Measurements from ENCODE around the gene ZNRF1. TPM values are rescaled to one million over a fixed set of nuclear protein-coding genes. Genes with fewer than 3 reads are reported as not detected.

The ZNRF1 gene
- total RNA-seq, 5 donors from 2014 or later (not counting 1 experiment from before 2014, with no cell fraction given) = 5.5 to 7.8 (median 7.5) TPM

DNA sequence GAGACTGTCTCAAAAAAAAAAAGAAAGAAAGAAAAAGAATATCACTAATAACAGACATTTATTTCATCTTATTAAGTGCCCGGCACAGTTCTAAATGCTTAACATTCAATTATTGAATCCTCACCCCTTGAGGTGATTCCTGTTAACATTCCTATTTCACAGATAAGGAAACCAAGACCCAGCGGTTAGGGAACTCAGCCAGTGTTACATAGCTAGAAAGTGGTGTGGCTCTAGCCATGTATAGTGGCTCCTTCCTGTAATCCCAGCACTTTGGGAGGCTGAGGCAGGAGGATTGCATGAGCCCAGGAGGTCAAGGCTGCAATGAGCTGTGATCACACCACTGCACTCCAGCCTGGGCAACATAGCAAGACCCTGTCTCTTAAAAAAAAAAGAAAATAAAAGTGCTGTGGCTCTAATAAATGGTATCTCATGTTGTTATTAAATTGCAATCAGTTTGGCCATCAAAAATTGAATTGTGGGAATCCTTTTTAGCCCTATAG lies 28.1 kb downstream of the ZNRF1 start:
- H3K27me3 ChIP-seq (replicated peaks in 1 of 2; ENCODE audit: control insufficient read depth in 2 of 2, extremely low read depth in 1 of 2, insufficient read depth in 2 of 2, low read length in 1 of 2) = no peaks in the 10 kb centered on the region
- no peak overlapping the region for H3K4me3 Mint-ChIP-seq
- no peaks in the 10 kb centered on the region for H3K27me3 Mint-ChIP-seq
- no peak overlapping the region for H3K4me3 ChIP-seq (ENCODE audit: control insufficient read depth in 1 of 2, extremely low read depth in 1 of 2, low read length in 1 of 2)
- ATAC-seq (replicated peaks in 1 of 4) (no peak), DNase-seq (no peak)
- H3K27ac Mint-ChIP-seq = no peak overlapping the region
- H3K4me1 ChIP-seq (ENCODE audit: control insufficient read depth in 1 of 2, extremely low read depth in 1 of 2, insufficient read depth in 2 of 2, low read length in 2 of 2) = peaks cover 3 to 8% of the 10 kb centered on the region in 2 experiments
- WGBS (ENCODE audit: insufficient coverage) = no CpG with 5 or more reads among the region's 2 CpGs
- H3K9me3 Mint-ChIP-seq = peaks cover 0 to 3% (median under 1%) of the 10 kb centered on the region in 3 donors
- no peaks in the 10 kb centered on the region for H3K36me3 ChIP-seq (ENCODE audit: control insufficient read depth in 2 of 2, extremely low read depth in 1 of 2, insufficient read depth in 1 of 2, low read length in 1 of 2)
- H3K4me1 Mint-ChIP-seq = peaks cover 14 to 18% (median 15%) of the 10 kb centered on the region in 3 donors
- peaks cover 8% of the 10 kb centered on the region for H3K36me3 Mint-ChIP-seq
- CTCF ChIA-PET = no interaction called here
- POLR2A ChIA-PET = interaction anchor here in 1 of 2 donors (0.6 kb wide), 1 partner anchor 64 kb away, joined by 3 read pairs; no protein-coding TSS in a partner anchor
- H3K27ac ChIP-seq (ENCODE audit: low read length) = no peak overlapping the region
- H3K9me3 ChIP-seq = no peaks in the 10 kb centered on the region

GRCh38 chr16:75027520-75028300 lies 28.9 kb downstream of the ZNRF1 start:
- Histone ChIP-seq H3K4me3 (ENCODE audit: control insufficient read depth in 1 of 2, extremely low read depth in 1 of 2, low read length in 1 of 2) (no peak overlapping the region), H3K36me3 (ENCODE audit: control insufficient read depth in 2 of 2, extremely low read depth in 1 of 2, insufficient read depth in 1 of 2, low read length in 1 of 2) (no peaks in the 10 kb centered on the region), H3K9me3 (no peaks in the 10 kb centered on the region), H3K4me1 (ENCODE audit: control insufficient read depth in 1 of 2, extremely low read depth in 1 of 2, insufficient read depth in 2 of 2, low read length in 2 of 2) (peaks cover 3 to 8% of the 10 kb centered on the region in 2 experiments), H3K27ac (ENCODE audit: low read length) (no peak overlapping the region), H3K27me3 (replicated peaks in 1 of 2; ENCODE audit: control insufficient read depth in 2 of 2, extremely low read depth in 1 of 2, insufficient read depth in 2 of 2, low read length in 1 of 2) (no peaks in the 10 kb centered on the region)
- WGBS (ENCODE audit: insufficient coverage) = 100% methylated on average over 3 of the region's 6 CpGs
- Mint-ChIP-seq H3K36me3 (peaks cover 5% of the 10 kb centered on the region), H3K9me3 (peaks cover 0 to 1% (median 0%) of the 10 kb centered on the region in 3 donors), H3K4me3 (no peak overlapping the region), H3K27me3 (no peaks in the 10 kb centered on the region), H3K27ac (no peak overlapping the region), H3K4me1 (peaks cover 14 to 18% (median 15%) of the 10 kb centered on the region in 3 donors)
- ChIA-PET POLR2A (interaction anchor here in 1 of 2 donors (0.6 kb wide), 1 partner anchor 63 kb away, joined by 3 read pairs; no protein-coding TSS in a partner anchor), CTCF (no interaction called here)
- DNase-seq (no peak), ATAC-seq (replicated peaks in 1 of 4) (no peak)

- no peaks in the 10 kb centered on the region for H3K9me3 ChIP-seq
- CTCF ChIA-PET = no interaction called here
- Mint-ChIP-seq H3K36me3 (no peaks in the 10 kb centered on the region), H3K27me3 (no peaks in the 10 kb centered on the region), H3K4me1 (peaks cover 14 to 16% (median 15%) of the 10 kb centered on the region in 3 donors), H3K4me3 (no peak overlapping the region), H3K27ac (no peak overlapping the region), H3K9me3 (no peaks in the 10 kb centered on the region)
- POLR2A ChIA-PET = no interaction called here
- DNase-seq (no peak), ATAC-seq (replicated peaks in 1 of 4) (no peak)
- no peak overlapping the region for H3K4me3 ChIP-seq (ENCODE audit: control insufficient read depth in 1 of 2, extremely low read depth in 1 of 2, low read length in 1 of 2)
- no peaks in the 10 kb centered on the region for H3K36me3 ChIP-seq (ENCODE audit: control insufficient read depth in 2 of 2, extremely low read depth in 1 of 2, insufficient read depth in 1 of 2, low read length in 1 of 2)
- no peaks in the 10 kb centered on the region for H3K27me3 ChIP-seq (replicated peaks in 1 of 2; ENCODE audit: control insufficient read depth in 2 of 2, extremely low read depth in 1 of 2, insufficient read depth in 2 of 2, low read length in 1 of 2)
- 87% methylated on average over 3 of the region's 4 CpGs for WGBS (ENCODE audit: insufficient coverage)
- peaks cover 3 to 8% of the 10 kb centered on the region in 2 experiments for H3K4me1 ChIP-seq (ENCODE audit: control insufficient read depth in 1 of 2, extremely low read depth in 1 of 2, insufficient read depth in 2 of 2, low read length in 2 of 2)
- no peak overlapping the region for H3K27ac ChIP-seq (ENCODE audit: low read length)
Measured at GRCh38 chr16:75028544-75029135, 29.8 kb downstream of the ZNRF1 start.

DNA sequence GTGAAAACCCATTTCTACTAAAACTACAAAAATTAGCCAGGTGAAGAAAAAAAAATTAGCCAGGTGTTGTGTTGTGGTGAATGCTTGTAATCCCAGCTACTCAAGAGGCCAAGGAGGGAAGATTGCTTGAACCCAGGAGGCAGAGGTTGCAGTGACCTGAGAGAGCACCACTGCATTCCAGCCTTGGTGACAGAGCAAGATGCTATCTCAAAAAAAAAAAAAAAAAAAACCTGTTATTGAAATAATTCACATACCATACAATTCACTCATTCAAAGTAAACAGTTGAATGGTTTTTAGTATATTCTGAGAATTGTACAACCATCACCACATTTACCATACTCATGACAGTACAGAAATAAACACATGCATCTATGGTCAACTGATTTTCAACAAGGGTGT lies 31.0 kb downstream of the ZNRF1 start:
- H3K4me1 ChIP-seq (ENCODE audit: control insufficient read depth in 1 of 2, extremely low read depth in 1 of 2, insufficient read depth in 2 of 2, low read length in 2 of 2) = peaks cover 0 to 2% of the 10 kb centered on the region in 2 experiments
- H3K9me3 ChIP-seq = no peaks in the 10 kb centered on the region
- Mint-ChIP-seq H3K4me1 (peaks cover 6% of the 10 kb centered on the region in 3 donors), H3K9me3 (no peaks in the 10 kb centered on the region), H3K4me3 (no peak overlapping the region), H3K36me3 (no peaks in the 10 kb centered on the region), H3K27me3 (no peaks in the 10 kb centered on the region), H3K27ac (no peak overlapping the region)
- H3K36me3 ChIP-seq (ENCODE audit: control insufficient read depth in 2 of 2, extremely low read depth in 1 of 2, insufficient read depth in 1 of 2, low read length in 1 of 2) = no peaks in the 10 kb centered on the region
- ChIA-PET CTCF (no interaction called here), POLR2A (interaction anchor here in 1 of 2 donors (0.6 kb wide), 1 partner anchor 95 kb away, joined by 5 read pairs; no protein-coding TSS in a partner anchor)
- H3K27ac ChIP-seq (ENCODE audit: low read length) = no peak overlapping the region
- DNase-seq (no peak), ATAC-seq (replicated peaks in 1 of 4) (no peak)
- no peaks in the 10 kb centered on the region for H3K27me3 ChIP-seq (replicated peaks in 1 of 2; ENCODE audit: control insufficient read depth in 2 of 2, extremely low read depth in 1 of 2, insufficient read depth in 2 of 2, low read length in 1 of 2)
- no peak overlapping the region for H3K4me3 ChIP-seq (ENCODE audit: control insufficient read depth in 1 of 2, extremely low read depth in 1 of 2, low read length in 1 of 2)

DNA sequence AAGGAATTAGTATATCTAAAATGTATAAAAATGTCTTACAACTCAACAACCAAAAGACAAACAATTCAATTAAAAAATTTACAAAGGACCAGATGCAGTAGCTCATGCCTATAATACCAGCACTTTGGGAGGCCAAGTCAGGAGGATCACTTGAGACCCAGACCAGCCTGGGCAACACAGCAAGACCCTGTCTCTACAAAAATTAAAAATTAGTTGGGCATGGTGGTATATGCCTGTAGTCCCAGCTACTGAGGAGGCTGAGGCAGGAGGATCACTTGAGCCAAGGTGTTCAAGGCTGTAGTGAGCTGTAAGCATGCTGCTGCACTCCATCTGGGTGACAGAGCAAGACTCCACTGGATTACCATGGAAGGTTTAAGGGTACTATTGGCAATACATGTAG lies 33.8 kb downstream of the ZNRF1 start:
- peaks cover 6% of the 10 kb centered on the region for H3K36me3 Mint-ChIP-seq
- no peak overlapping the region for H3K4me3 ChIP-seq (ENCODE audit: control insufficient read depth in 1 of 2, extremely low read depth in 1 of 2, low read length in 1 of 2)
- no peak for DNase-seq
- no peaks in the 10 kb centered on the region for H3K4me1 ChIP-seq (ENCODE audit: control insufficient read depth in 1 of 2, extremely low read depth in 1 of 2, insufficient read depth in 2 of 2, low read length in 2 of 2)
- POLR2A ChIA-PET = no interaction called here
- no peak overlapping the region for H3K27ac Mint-ChIP-seq
- H3K4me1 Mint-ChIP-seq = peaks cover 0 to 3% (median 3%) of the 10 kb centered on the region in 3 donors
- no peak for ATAC-seq (replicated peaks in 1 of 4)
- H3K27ac ChIP-seq (ENCODE audit: low read length) = no peak overlapping the region
- H3K4me3 Mint-ChIP-seq = no peak overlapping the region
- H3K9me3 Mint-ChIP-seq = peaks cover 0 to 2% (median 0%) of the 10 kb centered on the region in 3 donors
- H3K27me3 ChIP-seq (replicated peaks in 1 of 2; ENCODE audit: control insufficient read depth in 2 of 2, extremely low read depth in 1 of 2, insufficient read depth in 2 of 2, low read length in 1 of 2) = no peaks in the 10 kb centered on the region
- CTCF ChIA-PET = interaction anchor here in 1 of 2 donors (0.8 kb wide), 1 partner anchor 78 kb away, joined by 3 read pairs; no protein-coding TSS in a partner anchor
- no peaks in the 10 kb centered on the region for H3K9me3 ChIP-seq
- H3K36me3 ChIP-seq (ENCODE audit: control insufficient read depth in 2 of 2, extremely low read depth in 1 of 2, insufficient read depth in 1 of 2, low read length in 1 of 2) = no peaks in the 10 kb centered on the region
- no peaks in the 10 kb centered on the region for H3K27me3 Mint-ChIP-seq

- Histone ChIP-seq H3K4me1 (ENCODE audit: control insufficient read depth in 1 of 2, extremely low read depth in 1 of 2, insufficient read depth in 2 of 2, low read length in 2 of 2) (peaks cover 0 to 4% of the 10 kb centered on the region in 2 experiments), H3K4me3 (ENCODE audit: control insufficient read depth in 1 of 2, extremely low read depth in 1 of 2, low read length in 1 of 2) (no peak overlapping the region), H3K36me3 (ENCODE audit: control insufficient read depth in 2 of 2, extremely low read depth in 1 of 2, insufficient read depth in 1 of 2, low read length in 1 of 2) (no peaks in the 10 kb centered on the region), H3K27ac (ENCODE audit: low read length) (no peak overlapping the region), H3K27me3 (replicated peaks in 1 of 2; ENCODE audit: control insufficient read depth in 2 of 2, extremely low read depth in 1 of 2, insufficient read depth in 2 of 2, low read length in 1 of 2) (no peaks in the 10 kb centered on the region), H3K9me3 (no peaks in the 10 kb centered on the region)
- H3K36me3 Mint-ChIP-seq = peaks cover 9% of the 10 kb centered on the region
- WGBS (ENCODE audit: insufficient coverage) = 93% methylated on average over 6 of the region's 9 CpGs
- peaks cover 0 to 5% (median 0%) of the 10 kb centered on the region in 3 donors for H3K9me3 Mint-ChIP-seq
- H3K4me1 Mint-ChIP-seq = peaks cover 7 to 14% (median 13%) of the 10 kb centered on the region in 3 donors
- no peak overlapping the region for H3K4me3 Mint-ChIP-seq
- DNase-seq (no peak), ATAC-seq (replicated peaks in 1 of 4) (no peak)
- H3K27ac Mint-ChIP-seq = no peak overlapping the region
- CTCF ChIA-PET = interaction anchor here (0.6 to 1.4 kb wide), 2 partner anchors 76 to 229 kb away, joined by 3 read pairs; no protein-coding TSS in a partner anchor
- POLR2A ChIA-PET = no interaction called here
- H3K27me3 Mint-ChIP-seq = no peaks in the 10 kb centered on the region
Measured at GRCh38 chr16:75035410-75035968, 36.7 kb downstream of the ZNRF1 start.

All from T-cell (primary cell).